Measurements from ENCODE around the gene MINAR1.
A peak's percentile ranks its signal among the peaks of the same experiment; 100 is the strongest.

MINAR1 gene

DNA sequence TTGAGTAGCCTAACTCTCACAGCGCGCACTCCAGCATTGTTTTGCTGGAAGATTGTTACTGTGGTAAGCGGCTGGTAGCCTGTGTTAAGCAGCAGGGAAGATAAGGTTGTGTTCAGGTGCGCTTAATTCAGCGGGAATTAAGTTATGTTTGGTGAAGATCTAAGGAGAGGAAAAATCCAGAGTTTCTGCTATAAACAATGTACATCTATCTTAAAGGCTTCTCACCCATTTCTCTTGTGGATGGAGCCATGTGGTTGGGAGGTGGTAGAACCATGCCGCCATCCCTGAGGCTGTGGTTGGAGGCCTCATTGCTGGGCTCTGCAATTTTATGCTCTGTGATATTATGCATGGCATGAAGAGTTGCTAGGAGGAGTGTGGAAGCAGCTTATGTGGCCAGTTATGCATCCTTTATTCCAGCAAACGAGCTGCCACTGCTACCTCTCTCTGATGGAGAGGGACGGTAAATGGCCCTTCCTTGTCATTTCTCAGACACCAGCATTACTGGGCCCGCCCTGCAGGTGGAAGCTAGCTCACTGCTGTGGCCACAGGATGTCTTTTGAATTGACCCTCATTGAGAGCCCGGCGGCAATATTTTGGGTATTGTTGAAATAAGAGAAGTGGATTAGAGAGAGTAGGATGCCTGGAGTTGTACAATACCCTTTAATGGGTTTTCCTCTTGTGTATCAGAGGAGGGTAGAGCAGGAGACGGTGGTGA, 1.3 kb downstream of the MINAR1 start:
- DNase-seq = peak in 1 of 2 experiments; percentile 8

- no peak for DNase-seq
Observed at GRCh38 chr15:79434361-79434760, 2.2 kb downstream of the MINAR1 start.

- no peak for DNase-seq
Observed at GRCh38 chr15:79436037-79436780, 4.1 kb downstream of the MINAR1 start.

DNA sequence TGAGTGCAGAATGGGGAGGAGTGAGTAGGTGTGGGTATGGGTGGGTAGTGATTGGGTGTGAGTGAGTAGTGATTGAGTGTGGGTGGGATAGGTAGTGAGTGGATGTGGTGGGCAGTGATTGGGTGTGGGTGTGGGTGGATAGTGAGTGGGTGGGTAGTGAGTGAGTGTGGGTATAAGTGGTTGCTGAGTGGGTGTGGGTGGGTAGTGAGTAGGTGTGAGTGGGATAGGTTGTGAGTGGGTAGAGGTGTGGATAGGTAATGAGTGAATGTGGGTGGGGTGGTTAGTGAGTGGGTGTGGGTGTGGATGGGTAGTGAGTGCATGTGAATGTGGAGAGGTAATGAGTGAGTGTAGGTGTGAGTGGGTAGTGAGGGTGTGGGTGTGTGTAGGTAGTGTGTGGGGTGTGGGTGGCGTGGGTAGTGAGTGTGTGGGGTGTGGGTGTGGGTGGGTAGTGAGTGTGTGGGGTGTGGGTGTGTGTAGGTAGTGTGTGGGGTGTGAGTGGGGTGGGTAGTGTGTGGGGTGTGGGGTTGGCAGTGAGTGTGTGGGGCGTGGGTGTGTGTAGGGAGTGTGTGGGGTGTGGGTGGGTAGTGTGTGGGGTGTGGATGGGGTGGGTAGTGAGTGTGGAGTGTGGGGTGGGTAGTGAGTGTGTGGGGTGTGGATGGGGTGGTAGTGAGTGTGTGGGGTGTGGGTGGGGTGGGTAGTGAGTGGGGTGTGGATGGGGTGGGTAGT, 5.3 kb downstream of the MINAR1 start:
- no peak for DNase-seq

GRCh38 chr15:79439236-79439635, 7.1 kb downstream of the MINAR1 start:
- no peak for DNase-seq

GRCh38 chr15:79440355-79440908, 8.3 kb downstream of the MINAR1 start:
- peak in 1 of 2 experiments; percentile 5 for DNase-seq

- DNase-seq = no peak
Observed at GRCh38 chr15:79442911-79443310, 10.8 kb downstream of the MINAR1 start.

GRCh38 chr15:79447060-79447459, 14.9 kb downstream of the MINAR1 start:
- no peak for DNase-seq

DNA sequence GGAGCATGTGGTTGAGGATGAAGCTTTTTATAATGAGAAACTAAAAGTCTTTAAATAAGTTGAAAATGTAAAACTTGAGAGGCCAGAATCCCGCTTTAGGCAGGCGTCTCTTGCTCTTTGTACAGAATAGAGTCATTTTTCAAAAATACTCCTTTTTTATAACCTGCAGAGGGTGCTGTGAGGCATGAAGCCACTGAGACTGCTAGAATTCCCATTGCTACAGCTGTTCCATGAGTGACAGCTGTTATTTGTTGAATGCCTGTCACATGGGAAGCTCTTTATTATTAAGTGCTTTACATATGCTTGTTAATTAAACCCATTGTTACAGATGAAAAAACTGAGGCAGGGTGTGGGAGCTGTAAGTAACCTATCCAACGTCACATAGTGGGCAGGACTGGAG, 18.5 kb downstream of the MINAR1 start:
- DNase-seq = peak in 1 of 2 experiments; percentile 24

GRCh38 chr15:79451361-79451999, 19.3 kb downstream of the MINAR1 start:
- DNase-seq = no peak

DNA sequence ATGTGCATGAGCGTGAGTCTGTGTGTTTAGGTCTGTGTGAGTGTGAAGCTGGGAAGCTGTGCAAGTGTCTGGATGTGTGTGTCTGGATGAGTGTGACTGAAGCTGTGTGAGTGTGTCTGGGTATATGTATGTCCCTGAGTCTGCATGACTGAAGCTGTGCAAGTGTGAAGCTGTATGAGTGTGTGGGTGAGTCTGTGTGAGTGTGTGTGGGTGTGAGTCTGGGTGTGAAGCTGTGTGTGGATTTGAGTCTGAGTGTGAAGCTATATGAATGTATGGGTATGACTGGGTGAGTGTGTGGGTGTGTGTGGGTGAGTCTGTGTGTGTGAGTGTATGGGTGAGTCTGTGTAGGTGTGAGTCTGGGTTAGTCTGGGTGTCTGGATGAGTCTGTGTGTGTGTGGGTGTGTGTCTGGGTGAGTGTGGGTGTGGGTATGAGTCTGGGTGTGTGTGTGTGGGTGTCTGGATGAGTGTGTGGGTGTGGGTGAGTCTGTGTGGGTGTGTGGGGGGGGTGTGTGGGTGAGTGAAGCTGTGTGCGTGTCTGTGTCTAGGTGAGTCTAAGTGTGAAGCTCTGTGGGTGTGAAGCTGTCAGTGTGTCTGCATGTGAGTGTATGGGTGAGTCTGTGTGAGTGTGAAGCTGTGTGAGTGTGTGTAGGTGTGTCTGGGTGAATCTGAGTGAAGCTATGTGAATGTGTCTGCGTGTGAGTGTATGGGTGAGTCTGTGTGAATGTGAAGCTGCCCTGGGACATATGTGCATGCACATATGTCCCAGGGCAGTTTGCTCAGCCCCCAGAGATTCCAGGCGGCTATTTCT, 20.3 kb downstream of the MINAR1 start:
- no peak for DNase-seq

DNA sequence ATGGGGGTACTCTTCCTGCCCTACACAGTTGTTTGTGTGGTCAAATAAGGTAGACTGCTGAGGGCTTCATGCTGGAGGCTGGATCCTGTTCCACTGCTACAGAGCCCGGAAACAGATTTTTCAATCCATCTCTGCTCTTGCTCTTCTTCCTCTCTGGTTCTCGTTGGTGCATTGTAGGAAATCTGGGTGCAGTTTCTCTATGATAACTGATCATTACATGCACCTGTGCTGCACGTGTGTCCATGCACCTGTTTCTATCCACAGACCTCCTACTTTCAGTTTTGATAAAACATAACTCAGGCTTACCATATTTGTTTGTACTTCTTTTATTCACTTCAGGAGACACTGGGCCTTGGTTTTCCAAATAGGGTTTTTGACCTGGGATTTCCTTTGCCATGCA, 21.3 kb downstream of the MINAR1 start:
- DNase-seq = no peak

DNA sequence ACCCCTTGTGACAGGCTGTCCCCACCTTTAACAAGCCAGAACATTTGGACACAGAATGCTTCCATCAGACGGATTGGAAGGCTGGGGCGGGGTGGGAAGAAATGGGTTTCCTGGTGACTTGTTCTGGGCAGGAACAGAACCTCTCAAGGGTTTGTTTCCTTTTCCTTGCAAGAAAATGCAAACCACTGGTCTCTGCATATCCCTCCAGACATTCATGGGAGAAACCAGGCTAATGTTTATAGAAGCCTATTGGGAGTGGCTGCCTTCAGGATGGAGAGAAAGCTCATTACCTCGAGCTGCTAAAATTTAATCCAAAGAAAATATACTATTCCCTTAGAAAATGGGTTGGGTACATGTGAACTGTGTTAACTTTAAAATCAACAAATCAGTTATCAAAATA, 21.9 kb downstream of the MINAR1 start:
- no peak for DNase-seq

DNA sequence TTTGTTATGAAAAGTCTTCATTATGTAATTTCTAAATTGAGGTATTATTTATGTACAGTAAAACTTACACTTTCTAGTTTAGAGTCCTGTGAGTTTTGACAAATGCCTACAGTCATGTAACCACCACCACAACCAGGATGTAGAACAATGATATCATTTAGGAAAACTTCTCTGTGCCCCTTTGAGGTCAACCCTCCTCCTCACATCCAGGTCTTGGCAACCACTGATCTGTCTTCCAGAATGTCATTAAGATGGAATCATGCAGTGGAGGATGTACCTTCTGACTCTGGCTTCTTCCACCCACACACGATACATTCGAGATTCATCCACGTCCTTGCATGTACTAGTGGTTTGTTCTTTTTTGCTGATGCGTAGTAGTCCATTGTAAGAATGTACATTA, 23.2 kb downstream of the MINAR1 start:
- DNase-seq = no peak

- DNase-seq = no peak
Observed at GRCh38 chr15:79455943-79456342, 23.8 kb downstream of the MINAR1 start.

DNA sequence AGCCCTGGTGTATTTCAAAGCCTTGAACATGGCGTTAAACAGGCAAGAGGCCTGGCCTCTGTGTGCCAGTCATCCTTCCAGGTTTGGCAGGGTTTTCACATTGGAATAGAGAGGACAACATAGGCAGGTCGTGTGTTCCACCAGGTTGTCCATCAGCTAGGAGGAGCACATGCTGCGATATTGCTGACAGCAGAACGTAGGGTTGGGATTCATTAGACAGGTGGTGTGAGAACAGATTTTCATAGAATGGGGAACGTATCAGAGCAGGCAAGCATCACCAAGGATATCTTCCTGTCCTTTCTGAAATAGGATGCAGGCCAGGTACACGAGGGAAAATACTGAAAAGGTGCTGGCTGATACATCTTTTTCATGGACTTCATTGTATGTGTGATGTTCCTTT, 26.4 kb downstream of the MINAR1 start:
- no peak for DNase-seq

GRCh38 chr15:79459666-79460065, 27.5 kb downstream of the MINAR1 start:
- DNase-seq = no peak

- no peak for DNase-seq
Observed at GRCh38 chr15:79463043-79463780, 31.1 kb downstream of the MINAR1 start.

GRCh38 chr15:79463781-79464270, 31.7 kb downstream of the MINAR1 start:
- DNase-seq = no peak

- DNase-seq = no peak
Observed at GRCh38 chr15:79466488-79466887, 34.4 kb downstream of the MINAR1 start.

All from NCI-H526 (cell line).